ENCODE measurements around the gene RXRA.
A peak's percentile ranks its signal among the peaks of the same experiment; 100 is the strongest.

The RXRA gene

DNA sequence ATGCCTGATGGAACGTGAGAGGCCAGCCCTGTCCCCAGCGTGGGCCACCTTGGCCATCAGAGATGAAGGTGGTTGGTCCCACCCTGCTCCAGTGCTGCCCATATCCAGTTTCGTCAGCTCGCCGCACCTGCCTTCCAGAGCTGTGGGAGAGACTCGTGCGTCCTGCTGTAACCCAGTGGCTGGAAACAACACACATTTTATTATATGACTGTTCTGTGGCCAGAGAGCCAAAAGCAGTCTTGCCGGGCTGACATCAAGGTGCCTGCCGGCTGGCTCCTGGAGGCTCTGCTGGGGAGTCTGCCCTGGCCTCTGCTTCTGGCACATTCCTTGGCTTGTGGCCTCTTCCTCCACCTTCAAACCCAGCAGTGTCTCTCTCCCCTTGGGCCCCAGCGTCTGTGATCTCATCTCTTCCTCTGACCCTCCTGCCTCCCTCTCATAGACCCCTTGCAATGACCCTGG is 94.7 kb downstream of the RXRA start:
- no peak for DNase-seq

DNA sequence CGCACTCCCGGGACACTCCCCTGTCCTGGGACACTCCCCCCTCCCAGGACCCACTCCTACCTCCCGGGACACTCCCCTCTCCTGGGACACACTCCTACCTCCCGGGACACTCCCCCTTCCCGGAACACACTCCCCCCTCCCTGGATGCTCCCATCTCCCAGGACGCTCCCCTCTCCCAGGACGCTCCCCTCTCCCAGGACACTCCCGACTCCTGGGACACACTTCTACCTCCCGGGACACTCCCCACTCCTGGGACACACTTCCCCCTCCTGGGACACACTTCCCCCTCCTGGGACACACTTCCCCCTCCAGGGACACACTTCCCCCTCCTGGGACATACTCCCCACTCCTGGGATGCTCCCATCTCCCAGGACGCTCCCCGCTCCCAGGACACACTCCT is 95.6 kb downstream of the RXRA start:
- no peak for DNase-seq

DNA sequence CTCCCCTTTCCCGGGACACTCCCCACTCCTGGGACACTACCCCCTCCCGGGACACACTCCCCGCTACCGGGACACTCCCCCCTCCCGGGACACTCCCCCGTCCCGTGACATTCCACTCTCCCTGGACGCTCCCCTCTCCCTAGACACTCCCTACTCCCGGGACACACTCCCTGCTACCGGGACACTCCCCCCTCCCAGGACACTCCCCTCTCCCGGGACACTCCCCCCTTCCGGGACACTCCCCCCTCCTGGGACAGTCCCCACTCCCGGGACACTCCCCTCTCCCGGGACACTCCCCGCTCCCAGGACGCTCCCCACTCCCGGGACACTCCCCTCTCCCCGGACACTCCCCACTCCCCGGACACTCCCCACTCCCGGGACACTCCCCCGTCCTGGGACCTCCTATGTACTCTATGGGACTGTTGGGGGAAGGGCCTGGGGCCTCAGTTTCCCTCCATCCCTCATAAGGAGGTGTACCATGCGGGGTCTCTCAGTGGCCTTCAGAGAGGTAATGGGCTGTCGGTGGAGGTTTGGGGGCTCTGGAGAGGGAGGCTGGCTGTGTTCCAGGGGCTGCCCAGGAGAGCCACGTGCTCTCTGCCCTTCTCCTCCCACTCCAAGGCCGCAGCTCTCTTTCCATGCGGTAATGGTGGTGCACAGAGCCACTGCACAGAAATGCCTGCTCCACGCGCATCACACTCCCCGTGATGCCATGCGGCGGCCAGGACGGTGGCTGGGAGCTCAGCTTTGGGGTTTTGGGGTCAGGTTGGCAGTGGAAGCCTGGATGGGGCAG is 96.2 kb downstream of the RXRA start:
- no peak for DNase-seq

DNA sequence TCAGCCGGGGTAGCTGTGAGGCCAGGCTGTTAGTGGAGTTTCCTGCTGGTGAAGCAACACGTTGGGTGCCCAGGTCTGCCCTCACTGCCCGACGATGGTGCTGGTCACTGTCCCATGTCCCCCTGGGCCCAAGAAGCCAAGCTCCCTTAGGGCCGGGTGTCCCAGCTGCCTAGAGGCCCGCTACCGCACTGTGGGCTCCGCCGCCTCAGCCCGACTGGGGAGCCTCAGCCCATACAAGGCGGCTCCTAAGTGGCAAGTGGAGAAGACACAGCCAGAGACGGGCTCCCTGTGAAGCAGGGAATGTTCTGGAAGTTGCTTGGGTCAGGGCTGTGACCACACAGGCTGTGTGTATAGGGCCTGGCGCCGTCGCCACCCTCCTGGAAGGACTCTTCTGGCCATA is 96.9 kb downstream of the RXRA start:
- DNase-seq: no peak

DNA sequence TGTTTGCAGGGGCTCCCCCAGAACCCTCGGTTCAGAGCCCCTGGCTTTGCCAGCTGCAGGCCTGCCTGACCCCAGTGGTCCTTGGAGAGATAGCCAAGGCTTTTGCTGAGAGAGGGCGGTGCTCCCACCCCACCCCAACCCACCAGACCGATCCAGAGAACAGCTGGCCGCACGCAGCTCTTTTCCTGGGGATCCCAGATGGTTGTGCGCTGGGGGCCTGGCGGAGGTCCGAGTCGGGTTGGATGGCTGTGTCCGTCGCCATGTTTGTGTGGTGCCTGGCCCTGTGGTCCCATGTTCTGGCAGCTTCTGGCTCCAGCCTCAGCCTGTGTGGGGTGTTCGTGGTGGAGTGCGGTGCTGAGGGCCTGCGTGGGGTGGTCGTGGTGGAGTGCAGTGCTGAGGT is 97.5 kb downstream of the RXRA start:
- DNase-seq: no peak

DNA sequence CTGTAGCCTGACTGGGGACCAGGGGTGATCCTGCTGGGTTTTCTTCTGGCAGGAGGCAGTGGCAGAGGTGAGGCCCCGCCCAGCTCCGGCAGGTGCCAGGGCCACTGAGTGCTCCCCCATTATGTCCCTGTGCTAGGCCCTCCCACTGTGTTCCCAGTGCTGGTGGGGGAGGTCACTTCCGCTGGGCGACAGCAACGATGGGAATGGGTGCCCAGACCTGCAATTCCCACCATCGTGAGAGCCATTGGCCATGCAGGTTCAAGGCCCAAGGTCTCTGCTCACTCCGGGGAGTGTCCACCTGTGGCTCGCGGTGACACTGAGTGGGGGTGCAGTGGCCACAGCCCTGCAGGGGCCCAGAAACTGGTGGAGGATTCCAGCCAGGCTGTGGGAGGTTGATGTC is 98.6 kb downstream of the RXRA start:
- DNase-seq: no peak

DNA sequence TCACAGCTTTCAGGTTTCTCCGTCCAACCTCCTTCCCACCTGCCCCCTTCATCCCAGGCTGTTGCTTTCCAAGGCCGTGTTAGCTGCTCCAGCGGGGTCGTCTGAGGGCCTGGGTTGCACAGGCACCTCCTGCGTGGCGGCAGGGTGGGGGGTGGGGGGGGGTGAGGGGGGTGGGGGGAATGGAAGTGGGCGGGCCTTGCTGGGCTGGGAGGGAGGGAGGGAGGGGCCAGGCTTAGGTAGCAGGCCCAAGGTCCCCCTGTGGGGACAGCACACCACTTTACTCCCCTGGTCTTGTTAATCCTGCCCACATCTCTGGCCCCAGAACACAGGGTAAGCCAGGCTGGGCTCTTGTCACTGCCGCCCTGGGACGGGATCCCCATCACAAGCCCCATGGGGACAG is 99.1 kb downstream of the RXRA start:
- DNase-seq: no peak

DNA sequence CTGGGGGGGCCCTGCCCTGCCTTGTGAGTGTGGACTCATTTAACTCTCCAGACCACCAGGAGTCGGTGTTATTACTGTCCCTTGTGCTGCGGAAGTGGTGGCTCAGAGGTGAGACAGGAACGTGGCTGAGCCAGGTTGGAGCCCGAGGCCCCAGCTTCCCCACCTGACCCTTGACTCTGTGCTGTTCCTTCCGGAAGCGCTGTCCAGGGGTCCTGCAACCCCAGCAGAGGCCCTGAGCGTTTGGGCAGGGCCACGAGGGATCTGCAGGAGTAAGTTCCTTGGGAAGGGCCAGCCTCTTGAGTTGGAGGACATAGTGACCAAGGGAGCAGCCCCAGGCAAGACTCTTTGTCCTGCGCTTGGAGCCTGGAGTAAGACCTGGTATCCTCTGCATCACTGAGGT is 99.6 kb downstream of the RXRA start:
- no peak for DNase-seq

DNA sequence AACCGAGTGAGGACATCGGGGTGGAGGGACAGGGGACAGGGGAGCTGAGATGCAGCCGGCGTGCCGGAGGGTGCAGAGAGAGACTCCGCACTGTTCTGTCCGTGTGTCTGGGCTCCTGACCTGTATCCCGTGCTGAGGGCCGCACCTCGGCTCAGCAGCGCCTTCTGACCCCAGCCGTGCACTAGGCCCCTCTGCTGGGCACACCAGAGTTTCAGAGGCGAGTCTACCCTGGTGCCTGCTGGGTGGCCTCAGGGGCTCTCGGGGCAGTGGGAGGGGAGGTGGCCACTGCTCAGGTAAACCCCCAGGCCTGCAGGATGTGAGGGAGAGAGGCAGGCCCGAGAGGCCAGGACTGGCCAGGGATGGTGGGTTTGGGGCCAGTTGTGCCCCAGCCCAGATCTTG is 100.2 kb downstream of the RXRA start:
- DNase-seq: no peak

DNA sequence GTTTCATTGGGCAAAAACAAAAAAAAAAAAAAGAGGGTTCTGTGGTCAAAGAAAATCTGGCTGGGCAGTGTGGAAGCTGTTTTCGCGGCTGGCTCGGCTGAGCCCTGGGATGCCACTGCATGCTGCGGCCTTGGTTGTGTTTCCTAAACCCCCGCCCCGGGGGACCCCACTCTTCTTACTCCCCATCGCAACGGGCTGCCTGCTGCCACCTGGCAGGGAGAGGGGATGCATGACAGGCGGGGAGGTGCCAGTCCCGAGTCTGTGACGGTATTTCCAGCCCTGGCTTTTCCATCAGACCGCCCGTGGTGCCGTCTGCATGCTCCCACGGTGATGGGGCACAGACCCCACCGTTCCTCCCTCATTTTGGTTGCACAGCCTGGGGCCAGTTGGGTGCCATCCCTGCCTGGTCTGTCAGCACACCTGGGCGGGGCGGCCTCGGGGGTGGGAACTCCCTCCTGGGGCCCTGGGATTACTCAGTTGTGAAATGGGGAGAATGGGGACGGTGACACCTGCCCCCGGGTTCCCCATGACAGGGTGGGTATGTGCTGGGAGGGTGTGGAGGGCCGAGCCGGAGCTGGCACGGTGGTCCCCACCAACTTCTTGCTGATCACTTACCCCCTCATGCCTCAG is 101.0 kb downstream of the RXRA start:
- no peak for DNase-seq

DNA sequence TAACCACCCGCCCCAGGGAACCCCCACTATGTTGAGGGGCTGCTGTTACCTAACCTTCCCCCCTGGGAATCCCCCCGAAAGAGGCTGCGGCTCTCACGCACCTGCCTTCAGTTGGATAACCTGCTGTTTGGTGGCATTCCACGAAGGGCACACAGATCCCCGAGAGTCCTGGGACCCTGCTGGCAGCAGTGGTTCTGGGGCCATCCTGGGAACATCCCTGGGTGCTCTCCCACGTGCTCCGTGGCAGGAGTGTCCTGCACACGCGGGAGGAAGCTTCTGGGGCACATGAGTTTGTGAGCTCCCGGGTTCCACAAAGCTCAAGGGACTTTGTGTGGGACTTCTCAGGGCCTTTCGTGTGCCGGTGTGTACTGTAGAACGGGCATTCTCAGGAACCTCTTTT is 102.3 kb downstream of the RXRA start:
- DNase-seq: no peak

DNA sequence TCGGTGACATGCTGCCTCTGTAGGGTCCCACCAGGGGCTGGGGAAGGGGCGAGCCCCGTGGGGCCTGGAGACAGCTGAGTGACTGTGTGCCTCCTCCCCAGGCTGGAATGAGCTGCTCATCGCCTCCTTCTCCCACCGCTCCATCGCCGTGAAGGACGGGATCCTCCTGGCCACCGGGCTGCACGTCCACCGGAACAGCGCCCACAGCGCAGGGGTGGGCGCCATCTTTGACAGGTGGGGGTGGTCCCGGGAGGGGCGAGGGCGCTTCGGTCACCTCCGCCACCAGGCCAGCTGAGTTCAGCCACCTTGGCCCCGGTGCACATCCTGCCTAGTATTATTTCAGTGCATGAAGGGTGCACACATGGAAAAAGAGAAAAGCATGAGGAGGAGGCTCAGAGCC is 102.8 kb downstream of the RXRA start:
- no peak for DNase-seq

DNA sequence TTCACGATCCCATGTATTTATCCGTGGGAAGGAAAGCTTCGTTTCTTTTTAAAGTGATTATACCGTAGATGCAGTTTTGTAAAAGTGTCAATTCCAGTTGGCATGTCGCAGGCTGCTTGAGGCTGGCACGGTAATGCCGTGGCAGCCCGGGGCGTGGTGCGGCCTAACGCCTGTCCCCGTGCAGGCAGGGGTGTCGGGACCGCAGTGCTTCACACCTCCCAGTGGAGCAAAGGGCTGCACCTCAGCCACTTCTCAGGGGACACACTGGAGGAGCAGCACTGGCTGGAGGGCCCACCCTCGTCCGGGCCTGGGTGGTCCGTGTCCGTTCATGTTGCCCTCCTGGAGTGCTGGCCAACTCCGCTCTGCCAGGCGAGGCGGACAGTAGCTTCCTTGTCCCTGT is 103.2 kb downstream of the RXRA start:
- no peak for DNase-seq

DNA sequence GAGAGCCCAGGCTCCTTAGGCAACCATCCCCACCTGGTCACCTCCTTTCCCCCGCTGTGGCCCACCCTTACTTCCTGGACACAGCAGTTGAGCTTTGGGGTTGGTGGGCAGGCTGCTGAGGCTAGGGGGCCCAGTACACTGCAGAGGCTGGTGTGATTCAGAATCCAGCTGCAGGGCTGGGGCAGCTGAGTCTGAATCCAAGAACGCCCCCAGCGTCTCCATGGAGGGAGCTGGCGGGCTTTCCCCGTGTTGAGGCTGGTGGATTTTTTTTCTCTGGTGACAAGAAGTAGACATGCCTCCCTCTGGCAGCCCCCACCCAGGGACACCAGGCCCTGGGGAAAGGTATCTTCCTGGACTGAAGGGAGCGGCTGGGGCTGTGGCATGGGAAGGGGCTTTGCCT is 104.8 kb downstream of the RXRA start:
- no peak for DNase-seq

DNA sequence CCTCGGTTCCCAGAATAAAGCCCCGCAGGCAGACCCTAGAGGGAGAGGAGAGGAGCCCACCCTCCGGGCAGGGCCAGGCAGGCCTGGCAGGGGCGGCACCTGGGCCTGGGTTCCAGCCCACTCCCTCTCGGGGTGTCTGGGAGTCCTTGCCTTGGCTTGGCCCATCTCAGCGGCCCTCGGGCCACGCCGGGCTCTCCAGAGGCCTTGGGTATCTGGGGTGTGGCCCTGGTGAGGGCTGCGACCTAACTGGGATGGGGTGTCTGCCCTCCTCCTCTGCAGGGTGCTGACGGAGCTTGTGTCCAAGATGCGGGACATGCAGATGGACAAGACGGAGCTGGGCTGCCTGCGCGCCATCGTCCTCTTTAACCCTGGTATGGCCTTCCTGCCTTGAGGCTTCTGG is 105.4 kb downstream of the RXRA start:
- no peak for DNase-seq

DNA sequence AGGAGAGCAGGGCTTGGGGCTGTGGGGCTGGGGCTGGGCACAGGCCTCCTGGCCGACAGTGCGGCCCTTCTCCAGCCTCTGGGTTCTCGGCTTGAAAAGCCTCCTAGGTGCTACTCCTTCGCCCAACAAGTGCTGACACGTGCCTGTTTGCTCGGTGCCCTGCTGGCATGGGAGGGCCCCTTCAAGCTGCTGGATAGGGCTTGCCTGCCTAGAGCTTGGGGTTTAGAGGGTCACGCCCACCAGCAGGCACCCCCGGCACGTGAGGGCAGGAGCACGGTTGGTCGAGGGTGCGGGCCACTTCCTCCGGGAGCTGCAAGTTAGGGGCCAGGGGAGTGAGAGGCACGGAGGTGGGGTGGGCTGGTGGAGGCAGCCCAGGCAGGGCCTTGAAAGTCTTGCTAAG is 106.2 kb downstream of the RXRA start:
- no peak for DNase-seq

DNA sequence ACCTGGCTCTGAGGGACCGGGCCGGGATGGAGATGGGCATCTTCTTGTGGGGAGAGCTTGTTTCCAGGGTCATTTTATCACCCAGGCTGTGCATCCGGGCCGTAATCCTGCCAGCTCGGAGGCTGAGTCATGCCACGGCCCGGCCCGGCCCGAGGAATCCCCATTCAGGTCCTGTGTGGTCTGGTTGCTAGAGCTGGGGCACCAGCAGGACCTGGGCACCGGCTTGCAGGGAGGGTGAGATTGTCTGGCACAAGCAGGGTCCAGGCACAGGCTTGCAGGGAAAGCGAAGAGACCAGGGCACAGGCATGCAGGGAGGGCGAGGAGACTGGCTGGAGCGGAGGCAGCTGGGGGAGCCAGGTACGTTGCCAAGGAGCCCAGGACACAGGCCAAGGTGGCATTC is 106.8 kb downstream of the RXRA start:
- DNase-seq: no peak

DNA sequence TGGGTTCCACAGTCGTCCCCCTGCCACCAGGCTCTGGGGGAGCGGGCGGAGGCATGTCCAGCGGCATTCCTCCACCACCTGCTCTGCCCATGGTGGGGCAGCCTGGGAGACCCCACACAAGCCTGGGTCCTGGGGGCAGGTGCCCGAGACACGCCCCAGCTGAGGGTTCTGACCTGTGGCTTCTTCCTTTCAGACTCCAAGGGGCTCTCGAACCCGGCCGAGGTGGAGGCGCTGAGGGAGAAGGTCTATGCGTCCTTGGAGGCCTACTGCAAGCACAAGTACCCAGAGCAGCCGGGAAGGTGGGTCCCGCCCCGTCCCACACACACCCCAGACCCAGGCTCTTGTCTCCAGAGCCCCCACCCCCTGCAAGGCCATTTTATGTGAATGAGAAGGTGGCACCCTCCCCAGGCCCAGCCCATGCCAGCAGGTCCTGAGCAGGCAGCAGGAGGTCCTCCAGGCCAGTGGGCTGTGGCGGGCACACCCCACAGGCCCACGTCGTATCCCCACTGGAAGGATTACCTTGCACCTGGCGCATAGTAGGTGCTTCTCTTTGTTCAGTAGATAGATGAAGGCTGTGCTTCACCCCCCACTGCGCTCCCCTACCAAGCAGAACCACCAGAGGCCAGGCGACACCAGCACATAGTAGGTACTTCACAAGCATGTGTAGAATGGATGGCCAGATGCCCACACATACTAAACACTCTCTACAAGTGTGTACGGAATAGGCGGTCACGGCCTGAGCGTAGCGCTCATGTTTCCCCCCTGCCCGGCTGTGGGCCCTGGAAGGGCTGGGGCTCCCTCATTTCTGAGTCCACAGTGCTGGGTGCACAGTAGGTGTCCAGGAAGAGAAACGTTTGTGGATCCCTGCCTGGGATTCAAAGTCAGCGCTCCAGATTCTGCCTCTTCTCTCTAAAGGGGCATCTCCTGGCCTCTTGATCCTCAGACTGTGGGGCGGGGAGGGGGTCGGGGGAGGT is 107.9 kb downstream of the RXRA start:
- no peak for DNase-seq

DNA sequence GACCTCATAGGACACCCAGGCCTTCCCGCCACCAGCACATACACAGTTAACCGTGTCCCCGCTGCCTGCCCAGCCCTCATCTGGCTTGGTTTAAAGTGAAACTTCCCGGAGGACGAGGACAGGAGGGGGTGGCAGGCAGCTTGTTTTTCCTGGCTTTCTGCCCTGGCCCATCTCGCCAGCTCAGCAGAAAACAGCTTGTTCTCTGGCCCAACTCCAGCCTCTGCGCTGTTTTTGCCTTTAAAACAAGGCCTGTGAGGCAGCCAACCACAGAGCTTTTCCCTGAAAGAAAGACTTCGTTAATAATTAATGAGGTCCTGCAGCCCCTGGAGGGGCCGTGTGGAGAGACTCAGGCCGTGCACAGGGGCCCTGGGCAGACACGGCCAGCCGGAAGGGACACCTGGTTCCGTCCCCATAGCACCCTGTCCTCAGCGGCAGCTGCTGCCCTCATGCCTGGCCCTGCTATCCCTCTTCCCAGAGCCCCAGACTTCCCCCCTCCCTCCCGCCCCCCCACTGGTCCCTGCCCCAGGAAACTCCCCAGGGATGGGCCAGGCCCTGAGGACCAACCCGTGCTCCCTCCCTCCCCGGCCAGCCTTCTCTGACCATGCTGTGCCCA is 108.7 kb downstream of the RXRA start:
- DNase-seq: peak; percentile 57

DNA sequence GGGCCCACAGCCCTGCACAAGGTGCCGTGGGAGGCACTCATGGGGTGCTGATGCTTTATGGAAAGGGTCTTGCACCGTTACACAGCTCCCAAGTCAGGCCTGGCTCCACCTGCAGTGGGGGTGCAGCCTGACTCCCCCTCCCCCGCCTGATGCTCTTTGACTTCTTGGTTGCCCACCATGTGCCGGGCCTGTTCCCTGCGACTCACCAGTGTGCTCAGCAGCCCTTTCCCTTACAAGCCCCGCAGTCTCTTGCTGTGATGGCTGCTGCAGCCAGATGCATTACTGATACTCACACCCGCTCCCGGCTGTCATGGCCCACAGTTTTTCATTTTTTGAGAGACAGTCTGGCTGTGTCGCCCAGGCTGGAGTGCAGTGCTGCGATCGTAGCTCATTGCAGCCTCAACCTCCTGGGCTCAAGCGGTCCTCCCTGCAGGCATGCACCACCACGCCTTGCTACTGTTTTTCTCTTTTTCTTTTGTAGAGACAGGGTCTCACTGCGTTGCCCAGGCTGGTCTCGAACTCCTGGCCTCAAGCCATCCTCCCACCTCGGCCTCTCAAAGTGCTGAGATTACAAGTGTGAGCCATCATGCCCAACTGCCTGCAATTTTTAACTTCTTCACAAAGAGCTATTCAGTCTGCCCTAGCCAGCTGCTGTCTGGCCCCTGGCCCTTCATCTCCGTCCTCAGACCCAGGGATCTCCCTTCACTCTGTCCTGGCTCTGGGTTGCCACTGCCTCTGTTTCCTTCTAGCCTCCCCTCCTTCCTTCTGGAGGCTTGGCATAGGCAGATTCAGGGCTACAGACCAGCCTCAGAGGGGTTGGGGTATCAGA is 109.5 kb downstream of the RXRA start:
- no peak for DNase-seq

DNA sequence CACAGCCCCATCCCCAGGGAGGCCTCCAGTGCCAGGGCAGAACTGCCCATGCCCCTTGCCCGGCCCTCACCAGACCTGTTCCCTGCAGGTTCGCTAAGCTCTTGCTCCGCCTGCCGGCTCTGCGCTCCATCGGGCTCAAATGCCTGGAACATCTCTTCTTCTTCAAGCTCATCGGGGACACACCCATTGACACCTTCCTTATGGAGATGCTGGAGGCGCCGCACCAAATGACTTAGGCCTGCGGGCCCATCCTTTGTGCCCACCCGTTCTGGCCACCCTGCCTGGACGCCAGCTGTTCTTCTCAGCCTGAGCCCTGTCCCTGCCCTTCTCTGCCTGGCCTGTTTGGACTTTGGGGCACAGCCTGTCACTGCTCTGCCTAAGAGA is 110.1 kb downstream of the RXRA start:
- DNase-seq: no peak

DNA sequence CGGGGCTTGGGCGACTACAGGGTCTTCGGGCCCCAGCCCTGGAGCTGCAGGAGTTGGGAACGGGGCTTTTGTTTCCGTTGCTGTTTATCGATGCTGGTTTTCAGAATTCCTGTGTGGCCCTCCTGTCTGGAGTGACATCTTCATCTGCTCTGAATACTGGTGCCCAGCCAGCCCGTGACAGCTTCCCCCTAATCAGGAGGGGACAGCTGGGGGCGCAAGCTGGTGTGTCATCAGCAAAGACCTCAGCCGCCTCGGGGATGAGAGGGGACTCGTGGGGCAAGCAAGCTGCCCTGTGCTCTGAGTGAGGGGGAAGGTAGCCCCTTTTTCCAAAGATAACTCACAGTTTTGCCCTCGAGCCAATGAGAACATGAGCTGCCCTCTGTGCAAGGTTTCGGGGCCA is 110.7 kb downstream of the RXRA start:
- no peak for DNase-seq

Measured in NCI-H510A (cell line).